Activated naive CD4-positive, alpha-beta T cell treated with anti-CD3 and anti-CD28 coated beads for 36 hours (primary cell): Measurements from ENCODE around the gene ADCY4. TPM values are rescaled to one million over a fixed set of nuclear protein-coding genes. Genes with fewer than 3 reads are reported as not detected.
"Not testable (repeated sequence)": the region's sequence is repeated elsewhere in the genome, so short reads cannot be mapped to it uniquely, and the experiment has no call there.

ENCODE experiments used
- CTCF ChIA-PET: fragments of 350-600 bp; sonication (Branson Sonifier 250); formaldehyde crosslinking; loops from one replicate; lab custom pipeline; 2021; ENCODE audit warnings: antibody characterized with exemption; lab: Charles Lee
- DNase-seq: peaks from one replicate; pipeline ENCODE4 v3.0.0-alpha.2; 2020
- H3K27ac Mint-ChIP-seq: one replicate; pipeline ENCODE4 v1.8.0; 2021; ENCODE audit warnings: mild to moderate bottlenecking, mixed read lengths
- H3K27me3 Mint-ChIP-seq: one replicate; pipeline ENCODE4 v1.8.0; 2021; ENCODE audit warnings: low read depth, mixed read lengths
- H3K36me3 Mint-ChIP-seq: one replicate; pipeline ENCODE4 v1.8.0; 2021; ENCODE audit warnings: low read depth, mixed read lengths
- H3K4me1 Mint-ChIP-seq: one replicate; pipeline ENCODE4 v1.8.0; 2021; ENCODE audit warnings: low read depth, mixed read lengths
- H3K4me3 Mint-ChIP-seq: one replicate; pipeline ENCODE4 v1.8.0; 2021; ENCODE audit warnings: mild to moderate bottlenecking, moderate library complexity, mixed read lengths
- H3K9me3 Mint-ChIP-seq: one replicate; pipeline ENCODE4 v1.8.0; 2021; ENCODE audit warnings: mixed read lengths
- intact Hi-C: fragments of 100-400 bp; cut with micrococcal nuclease; formaldehyde crosslinking; loops from one replicate; pipeline ENCODE4 v1.15.1; 2023
- total RNA-seq, 2 experiments: library from RNA; stranded (reverse); gene quantifications; one replicate each; pipeline ENCODE4 v1.2.3, GENCODE V29; 2021

The ADCY4 gene
- total RNA-seq, 2 experiments from 2014 or later, result 1.6 to 2.4 TPM

DNA sequence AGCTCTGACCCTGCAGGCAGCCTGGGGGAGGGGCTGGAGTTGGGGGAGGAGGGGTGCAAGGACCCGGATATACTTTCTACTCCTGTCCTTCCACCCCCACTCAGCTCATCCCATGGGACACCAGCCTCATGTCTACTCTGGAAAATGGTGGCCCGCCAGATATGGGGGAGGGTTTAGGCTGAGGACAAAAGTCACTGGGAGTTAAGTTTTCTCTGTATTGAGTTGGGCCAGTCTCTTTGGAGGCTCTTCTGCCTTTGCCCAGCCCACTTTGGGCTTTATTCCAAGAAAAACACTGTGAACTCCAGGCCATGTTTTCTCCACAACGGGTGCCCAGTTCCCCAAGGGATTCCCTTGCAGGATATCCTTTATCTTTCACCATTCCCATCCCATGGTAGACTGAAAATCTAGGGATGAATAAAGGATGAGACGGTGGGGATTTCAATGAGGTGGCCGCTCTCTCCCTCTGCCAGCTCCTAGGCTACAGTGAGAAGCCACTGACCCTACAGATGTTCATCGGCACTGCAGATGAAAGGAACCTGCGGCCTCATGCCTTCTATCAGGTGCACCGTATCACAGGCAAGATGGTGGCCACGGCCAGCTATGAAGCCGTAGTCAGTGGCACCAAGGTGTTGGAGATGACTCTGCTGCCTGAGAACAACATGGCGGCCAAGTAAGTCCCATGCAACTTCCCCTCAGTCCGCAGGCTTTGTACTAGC lies 38.0 kb upstream of the ADCY4 start:
- no peak for DNase-seq
- no peaks in the 10 kb centered on the region for H3K36me3 Mint-ChIP-seq
- no peak overlapping the region for H3K4me3 Mint-ChIP-seq
- intact Hi-C loops, result no loop called here
- peaks cover 11% of the 10 kb centered on the region for H3K27me3 Mint-ChIP-seq
- CTCF ChIA-PET, result interaction anchor here (0.7 to 2.3 kb wide), 4 partner anchors 39 to 59 kb away, joined by 3 to 9 read pairs (median 6); no protein-coding TSS in a partner anchor
- peaks cover 9% of the 10 kb centered on the region for H3K4me1 Mint-ChIP-seq
- H3K27ac Mint-ChIP-seq, result no peak overlapping the region
- H3K9me3 Mint-ChIP-seq, result no peaks in the 10 kb centered on the region

DNA sequence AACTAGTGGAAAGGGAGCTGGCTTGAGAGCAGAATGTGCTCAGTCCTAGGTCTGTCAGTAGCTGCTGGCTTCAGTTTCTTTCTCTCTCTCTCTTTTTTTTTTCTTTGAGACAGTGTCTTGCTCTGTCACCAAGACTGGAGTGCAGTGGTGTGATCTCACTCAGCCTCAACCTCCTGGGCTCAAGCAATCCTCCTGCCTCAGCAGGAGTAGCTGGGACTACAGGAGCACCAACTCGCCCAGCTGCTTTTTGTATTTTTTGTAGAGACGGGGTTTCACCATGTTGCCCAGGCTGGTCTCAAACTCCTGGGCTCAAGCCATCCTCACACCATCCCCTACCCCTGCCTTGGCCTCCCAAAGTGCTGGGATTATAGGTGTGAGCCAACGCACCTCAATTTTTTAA lies 36.7 kb upstream of the ADCY4 start:
- H3K27ac Mint-ChIP-seq, H3K36me3 Mint-ChIP-seq, H3K4me3 Mint-ChIP-seq, intact Hi-C loops, H3K9me3 Mint-ChIP-seq, DNase-seq: not testable (repeated sequence)
- CTCF ChIA-PET, result interaction anchor here (0.9 to 1.9 kb wide), 4 partner anchors 29 to 60 kb away, joined by 4 to 9 read pairs (median 6); no protein-coding TSS in a partner anchor
- H3K4me1 Mint-ChIP-seq, result peaks cover 21% of the 10 kb centered on the region
- H3K27me3 Mint-ChIP-seq, result peaks cover 22% of the 10 kb centered on the region

GRCh38 chr14:24370748-24371147 lies 35.9 kb upstream of the ADCY4 start:
- no peaks in the 10 kb centered on the region for H3K36me3 Mint-ChIP-seq
- H3K9me3 Mint-ChIP-seq, result no peaks in the 10 kb centered on the region
- DNase-seq, result no peak
- H3K27ac Mint-ChIP-seq, result no peak overlapping the region
- intact Hi-C loops, result no loop called here
- CTCF ChIA-PET, result interaction anchor here (1.1 to 1.9 kb wide), 3 partner anchors 37 to 65 kb away, joined by 4 to 9 read pairs (median 8); no protein-coding TSS in a partner anchor
- peaks cover 26% of the 10 kb centered on the region for H3K27me3 Mint-ChIP-seq
- H3K4me3 Mint-ChIP-seq, result no peak overlapping the region
- H3K4me1 Mint-ChIP-seq, result peaks cover 25% of the 10 kb centered on the region

- peaks cover 29% of the 10 kb centered on the region for H3K4me1 Mint-ChIP-seq
- no peak overlapping the region for H3K4me3 Mint-ChIP-seq
- no peak overlapping the region for H3K27ac Mint-ChIP-seq
- no peaks in the 10 kb centered on the region for H3K9me3 Mint-ChIP-seq
- H3K36me3 Mint-ChIP-seq, result no peaks in the 10 kb centered on the region
- intact Hi-C loops, result loop anchor here (5.0 kb wide), 1 partner anchor 302 kb away; no protein-coding TSS in a partner anchor
- no peak for DNase-seq
- peaks cover 29% of the 10 kb centered on the region for H3K27me3 Mint-ChIP-seq
- CTCF ChIA-PET, result interaction anchor here (1.1 kb wide), 1 partner anchor 66 kb away, joined by 4 read pairs; no protein-coding TSS in a partner anchor
Measured at GRCh38 chr14:24369907-24370687, 35.2 kb upstream of the ADCY4 start.

GRCh38 chr14:24369463-24369862 lies 34.6 kb upstream of the ADCY4 start:
- H3K4me3 Mint-ChIP-seq, result no peak overlapping the region
- peaks cover 29% of the 10 kb centered on the region for H3K4me1 Mint-ChIP-seq
- intact Hi-C loops, result loop anchor here (5.0 kb wide), 1 partner anchor 303 kb away; no protein-coding TSS in a partner anchor
- H3K27ac Mint-ChIP-seq, result no peak overlapping the region
- H3K27me3 Mint-ChIP-seq, result peaks cover 32% of the 10 kb centered on the region
- no peaks in the 10 kb centered on the region for H3K9me3 Mint-ChIP-seq
- H3K36me3 Mint-ChIP-seq, result no peaks in the 10 kb centered on the region
- no peak for DNase-seq
- CTCF ChIA-PET, result interaction anchor here (1.1 kb wide), 1 partner anchor 67 kb away, joined by 4 read pairs; no protein-coding TSS in a partner anchor

DNA sequence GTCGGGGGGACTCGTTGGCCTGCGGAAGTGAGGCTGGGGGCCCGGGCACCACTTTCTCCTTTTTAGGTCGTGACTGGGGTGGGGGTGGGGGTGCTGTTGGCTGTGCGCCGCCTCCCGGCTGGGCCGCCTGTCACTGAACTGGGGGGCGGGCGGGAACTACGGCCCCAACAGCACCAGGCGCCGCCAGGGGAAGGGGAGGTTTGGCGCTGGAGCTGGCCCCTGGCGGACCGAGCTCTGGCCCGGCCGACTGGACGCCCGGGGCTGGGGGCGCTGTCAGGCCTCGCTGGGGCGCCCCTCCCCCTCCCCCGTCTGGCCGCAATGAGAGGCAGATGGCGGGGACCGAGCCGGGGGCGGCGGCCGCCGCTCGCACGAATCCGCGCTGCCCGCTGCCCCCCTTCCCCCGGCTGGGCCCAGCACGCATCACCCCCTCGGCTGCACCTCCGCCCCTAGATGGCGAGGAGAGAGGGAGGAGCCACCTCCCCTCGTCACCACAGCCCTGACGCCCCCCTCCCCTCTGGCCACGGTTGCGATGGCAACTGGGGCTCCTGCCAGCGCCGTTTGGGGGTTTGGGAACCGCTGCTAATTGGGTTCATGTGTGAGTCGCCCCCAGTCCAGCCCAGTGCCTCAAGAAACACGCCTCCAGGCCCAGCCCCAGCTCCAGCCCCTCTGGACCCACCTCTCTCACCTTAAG lies 33.8 kb upstream of the ADCY4 start:
- Mint-ChIP-seq H3K4me3 (no peak overlapping the region), H3K27ac (no peak overlapping the region), H3K27me3 (peaks cover 32% of the 10 kb centered on the region), H3K36me3 (no peaks in the 10 kb centered on the region), H3K9me3 (no peaks in the 10 kb centered on the region), H3K4me1 (peaks cover 29% of the 10 kb centered on the region)
- DNase-seq, result no peak
- CTCF ChIA-PET, result interaction anchor here (0.6 to 1.5 kb wide), 2 partner anchors 19 to 62 kb away, joined by 3 to 4 read pairs; no protein-coding TSS in a partner anchor
- intact Hi-C loops, result loop anchor here (5.0 kb wide), 1 partner anchor 304 kb away; no protein-coding TSS in a partner anchor

- no peak for DNase-seq
- H3K9me3 Mint-ChIP-seq, result no peaks in the 10 kb centered on the region
- intact Hi-C loops, result loop anchor here (5.0 kb wide), 1 partner anchor 304 kb away; no protein-coding TSS in a partner anchor
- no peak overlapping the region for H3K4me3 Mint-ChIP-seq
- peaks cover 29% of the 10 kb centered on the region for H3K4me1 Mint-ChIP-seq
- peaks cover 34% of the 10 kb centered on the region for H3K27me3 Mint-ChIP-seq
- H3K27ac Mint-ChIP-seq, result no peak overlapping the region
- no peaks in the 10 kb centered on the region for H3K36me3 Mint-ChIP-seq
- CTCF ChIA-PET, result interaction anchor here (1.5 kb wide), 1 partner anchor 63 kb away, joined by 3 read pairs; no protein-coding TSS in a partner anchor
Measured at GRCh38 chr14:24368212-24368561, 33.3 kb upstream of the ADCY4 start.

DNA sequence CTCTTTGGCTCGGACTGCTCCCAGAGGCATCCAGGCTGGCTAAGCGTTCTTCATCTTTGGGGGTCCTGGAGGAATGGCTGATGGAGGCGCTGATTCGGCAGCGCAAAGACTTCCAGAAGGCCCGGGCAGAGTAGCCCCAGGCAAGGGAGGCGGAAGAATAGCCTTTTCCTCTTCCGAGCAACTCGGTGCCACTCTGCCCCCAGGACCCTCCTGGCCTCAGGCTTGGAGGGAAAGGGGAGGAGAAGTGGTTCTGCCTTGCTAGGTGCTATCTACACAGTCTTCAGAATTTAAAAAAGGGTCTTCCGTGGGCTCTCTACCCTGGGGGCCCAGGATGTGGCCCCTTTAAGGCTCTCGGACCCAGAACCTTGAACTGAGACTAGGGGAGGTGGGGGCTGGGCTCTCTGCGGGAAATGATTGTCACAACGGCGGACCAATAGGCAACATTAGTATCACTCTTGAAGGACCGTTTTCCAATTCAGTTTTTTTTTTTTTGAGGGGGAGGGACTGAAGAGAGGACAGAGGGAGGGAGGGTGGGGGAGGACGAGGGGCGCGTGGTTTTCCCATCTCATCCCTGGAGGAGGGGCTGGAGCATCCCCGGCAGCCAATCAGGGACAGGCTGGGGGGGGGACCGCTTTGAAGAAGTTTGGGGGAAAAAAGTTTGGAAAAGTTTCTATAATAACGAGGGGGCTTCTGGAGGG lies 32.8 kb upstream of the ADCY4 start, which contains the start of gene NFATC4:
Gene NFATC4, plus strand, starts transcription at position 671 of the 698 bp plus-strand sequence. CDS start 157 bp downstream, outside the sequence.
- Mint-ChIP-seq H3K4me3 (peak within 1 kb of the TSS; percentile 71), H3K27me3 (peaks cover 38% of the 10 kb centered on the region), H3K27ac (no peak within 1 kb of the TSS), H3K4me1 (peaks cover 29% of the 10 kb centered on the region), H3K9me3 (no peaks in the 10 kb centered on the region), H3K36me3 (no peaks in the 10 kb centered on the region)
- CTCF ChIA-PET, result interaction anchor here (1.5 kb wide), 1 partner anchor 64 kb away, joined by 3 read pairs; no protein-coding TSS in a partner anchor
- peak; percentile 31 for DNase-seq
- intact Hi-C loops, result loop anchor here (2.0 to 5.0 kb wide), 2 partner anchors 27 to 305 kb away; no protein-coding TSS in a partner anchor

DNA sequence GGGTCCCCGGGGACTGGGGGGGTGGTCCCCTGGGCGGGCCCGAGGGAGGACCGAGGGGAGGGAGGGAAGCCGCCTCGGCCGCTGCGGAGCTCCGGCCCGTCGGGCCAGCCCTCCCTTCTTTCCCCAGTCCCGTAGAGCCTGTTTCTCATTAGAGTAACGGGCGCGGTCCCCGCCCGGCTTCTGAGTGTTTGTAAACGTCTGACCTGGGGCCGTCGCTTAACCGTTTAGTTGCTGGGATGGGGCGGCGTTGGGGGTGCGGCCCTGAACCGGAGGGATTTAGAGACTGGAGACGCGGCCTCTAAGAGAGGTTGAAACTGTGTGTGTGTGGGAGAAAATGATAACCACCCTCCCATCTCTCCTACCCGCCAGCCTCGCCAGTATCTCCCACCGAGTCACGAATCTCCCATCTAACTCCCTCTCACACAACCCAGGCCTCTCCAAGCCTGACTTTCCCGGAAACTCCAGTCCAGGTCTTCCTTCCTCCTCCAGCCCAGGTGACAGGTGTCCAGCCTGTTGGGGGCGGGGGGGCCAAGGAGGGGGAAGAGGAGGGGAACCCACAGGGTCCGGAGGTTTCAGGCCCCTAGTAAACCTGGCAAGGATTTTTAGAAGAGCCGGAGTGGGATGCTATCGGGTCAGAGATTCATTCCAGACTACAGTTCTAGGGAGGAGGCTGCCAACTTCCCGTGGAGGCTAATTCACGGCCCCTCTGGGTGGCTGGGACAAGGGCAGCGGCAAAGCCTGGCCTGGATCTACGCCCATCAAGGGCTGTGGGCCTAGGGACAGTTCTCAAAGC lies 32.0 kb upstream of the ADCY4 start:
- Mint-ChIP-seq H3K9me3 (no peaks in the 10 kb centered on the region), H3K36me3 (no peaks in the 10 kb centered on the region), H3K27me3 (peaks cover 41% of the 10 kb centered on the region), H3K27ac (no peak overlapping the region), H3K4me3 (peak overlapping the region; percentile 71), H3K4me1 (peaks cover 29% of the 10 kb centered on the region)
- CTCF ChIA-PET, result interaction anchor here (1.0 to 2.3 kb wide), 12 partner anchors 9 to 75 kb away, joined by 3 to 52 read pairs (median 6); partner anchors contain the start of genes CBLN3, CIDEB and KHNYN
- peak; percentile 31 for DNase-seq
- intact Hi-C loops, result loop anchor here (2.0 to 5.0 kb wide), 2 partner anchors 26 to 305 kb away; no protein-coding TSS in a partner anchor

DNA sequence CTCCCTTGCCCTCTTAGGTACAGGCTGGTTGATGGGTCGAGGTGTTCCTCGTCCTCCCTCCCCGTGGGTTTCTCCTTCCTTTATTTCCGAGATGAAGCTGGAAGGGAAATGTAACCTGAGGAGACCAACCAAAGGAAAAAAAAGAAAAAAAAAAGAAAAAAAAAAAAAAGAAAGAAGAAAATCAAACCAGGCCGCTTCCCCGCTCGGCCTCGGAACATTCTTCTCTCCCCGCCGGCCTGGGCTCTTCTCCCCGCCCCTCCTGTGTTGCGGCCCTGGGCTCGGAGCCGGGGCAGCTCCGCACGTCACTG lies 31.5 kb upstream of the ADCY4 start:
- Mint-ChIP-seq H3K27ac (no peak overlapping the region), H3K27me3 (peaks cover 41% of the 10 kb centered on the region), H3K4me3 (peak overlapping the region; percentile 61), H3K9me3 (no peaks in the 10 kb centered on the region), H3K4me1 (peaks cover 29% of the 10 kb centered on the region), H3K36me3 (no peaks in the 10 kb centered on the region)
- no peak for DNase-seq
- intact Hi-C loops, result loop anchor here (2.0 to 5.0 kb wide), 2 partner anchors 26 to 306 kb away; no protein-coding TSS in a partner anchor
- CTCF ChIA-PET, result interaction anchor here (0.7 to 2.3 kb wide), 15 partner anchors 9 to 75 kb away, joined by 3 to 52 read pairs (median 6); partner anchors contain the start of genes CBLN3, CIDEB and KHNYN
